ENCODE measurements around the gene SHMT2.

The SHMT2 gene

GRCh38 chr12:57188090-57188425, 41.5 kb upstream of the SHMT2 start:
- 93 to 98% methylated on average over 7 to 8 of the region's 8 CpGs for WGBS, 2 experiments (ENCODE audit: insufficient coverage in 2 of 2)
- Histone ChIP-seq H3K4me1 (ENCODE audit: control insufficient read depth, insufficient read depth, low read length, poor library complexity, severe bottlenecking) (no peaks in the 10 kb centered on the region), H3K27ac (ENCODE audit: low read depth, low read length, severe bottlenecking) (no peak overlapping the region), H3K36me3 (ENCODE audit: control insufficient read depth, insufficient read depth, low read length) (peaks cover 99% of the 10 kb centered on the region), H3K9me3 (ENCODE audit: control insufficient read depth, low read length) (no peaks in the 10 kb centered on the region), H3K4me3 (ENCODE audit: extremely low read depth, insufficient read depth, low read length, poor library complexity, severe bottlenecking) (no peak overlapping the region)

GRCh38 chr12:57190037-57190436, 39.5 kb upstream of the SHMT2 start:
- H3K9me3 ChIP-seq (ENCODE audit: control insufficient read depth, low read length), result no peaks in the 10 kb centered on the region

GRCh38 chr12:57190821-57191220, 38.7 kb upstream of the SHMT2 start:
- H3K9me3 ChIP-seq (ENCODE audit: control insufficient read depth, low read length), result no peaks in the 10 kb centered on the region
- no peak overlapping the region for H3K4me3 ChIP-seq (ENCODE audit: extremely low read depth, insufficient read depth, low read length, poor library complexity, severe bottlenecking)
- WGBS, 2 experiments (ENCODE audit: insufficient coverage in 2 of 2), result 93 to 95% methylated on average over 18 to 23 of the region's 23 CpGs
- H3K36me3 ChIP-seq (ENCODE audit: control insufficient read depth, insufficient read depth, low read length), result peaks cover 99% of the 10 kb centered on the region
- no peak overlapping the region for H3K27ac ChIP-seq (ENCODE audit: low read depth, low read length, severe bottlenecking)
- no peaks in the 10 kb centered on the region for H3K4me1 ChIP-seq (ENCODE audit: control insufficient read depth, insufficient read depth, low read length, poor library complexity, severe bottlenecking)

More at GRCh38 chr12:57190037-57190436, 39.5 kb upstream of the SHMT2 start:
- Histone ChIP-seq H3K36me3 (ENCODE audit: control insufficient read depth, insufficient read depth, low read length) (peaks cover 99% of the 10 kb centered on the region), H3K27ac (ENCODE audit: low read depth, low read length, severe bottlenecking) (no peak overlapping the region), H3K4me3 (ENCODE audit: extremely low read depth, insufficient read depth, low read length, poor library complexity, severe bottlenecking) (no peak overlapping the region), H3K4me1 (ENCODE audit: control insufficient read depth, insufficient read depth, low read length, poor library complexity, severe bottlenecking) (no peaks in the 10 kb centered on the region)
- WGBS, 2 experiments (ENCODE audit: insufficient coverage in 2 of 2), result 100% methylated on average over 6 of the region's 6 CpGs; no CpG with 5 or more reads in 1 of the 2 experiments

GRCh38 chr12:57191410-57191809, 38.1 kb upstream of the SHMT2 start:
- H3K36me3 ChIP-seq (ENCODE audit: control insufficient read depth, insufficient read depth, low read length), result peaks cover 99% of the 10 kb centered on the region
- WGBS, 2 experiments (ENCODE audit: insufficient coverage in 2 of 2), result 90 to 96% methylated on average over 8 to 11 of the region's 11 CpGs

GRCh38 chr12:57192920-57193319, 36.6 kb upstream of the SHMT2 start:
- Histone ChIP-seq H3K27ac (ENCODE audit: low read depth, low read length, severe bottlenecking) (no peak overlapping the region), H3K9me3 (ENCODE audit: control insufficient read depth, low read length) (no peaks in the 10 kb centered on the region), H3K4me3 (ENCODE audit: extremely low read depth, insufficient read depth, low read length, poor library complexity, severe bottlenecking) (no peak overlapping the region), H3K4me1 (ENCODE audit: control insufficient read depth, insufficient read depth, low read length, poor library complexity, severe bottlenecking) (no peaks in the 10 kb centered on the region), H3K36me3 (ENCODE audit: control insufficient read depth, insufficient read depth, low read length) (peaks cover 98% of the 10 kb centered on the region)
- 91 to 99% methylated on average over 9 to 15 of the region's 16 CpGs for whole genome bisulfite sequencing, 2 experiments (ENCODE audit: insufficient coverage in 2 of 2)

More at GRCh38 chr12:57191410-57191809, 38.1 kb upstream of the SHMT2 start:
- no peak overlapping the region for H3K4me3 ChIP-seq (ENCODE audit: extremely low read depth, insufficient read depth, low read length, poor library complexity, severe bottlenecking)
- no peak overlapping the region for H3K27ac ChIP-seq (ENCODE audit: low read depth, low read length, severe bottlenecking)
- H3K9me3 ChIP-seq (ENCODE audit: control insufficient read depth, low read length), result no peaks in the 10 kb centered on the region
- no peaks in the 10 kb centered on the region for H3K4me1 ChIP-seq (ENCODE audit: control insufficient read depth, insufficient read depth, low read length, poor library complexity, severe bottlenecking)

- Histone ChIP-seq H3K4me3 (ENCODE audit: extremely low read depth, insufficient read depth, low read length, poor library complexity, severe bottlenecking) (no peak overlapping the region), H3K36me3 (ENCODE audit: control insufficient read depth, insufficient read depth, low read length) (peaks cover 98% of the 10 kb centered on the region), H3K27ac (ENCODE audit: low read depth, low read length, severe bottlenecking) (no peak overlapping the region), H3K4me1 (ENCODE audit: control insufficient read depth, insufficient read depth, low read length, poor library complexity, severe bottlenecking) (no peaks in the 10 kb centered on the region), H3K9me3 (ENCODE audit: control insufficient read depth, low read length) (no peaks in the 10 kb centered on the region)
- 91 to 94% methylated on average over 16 to 17 of the region's 19 CpGs for WGBS, 2 experiments (ENCODE audit: insufficient coverage in 2 of 2)
Observed at GRCh38 chr12:57193706-57194245, 35.7 kb upstream of the SHMT2 start.

- Histone ChIP-seq H3K36me3 (ENCODE audit: control insufficient read depth, insufficient read depth, low read length) (peaks cover 98% of the 10 kb centered on the region), H3K9me3 (ENCODE audit: control insufficient read depth, low read length) (no peaks in the 10 kb centered on the region), H3K4me1 (ENCODE audit: control insufficient read depth, insufficient read depth, low read length, poor library complexity, severe bottlenecking) (no peaks in the 10 kb centered on the region), H3K27ac (ENCODE audit: low read depth, low read length, severe bottlenecking) (no peak overlapping the region), H3K4me3 (ENCODE audit: extremely low read depth, insufficient read depth, low read length, poor library complexity, severe bottlenecking) (no peak overlapping the region)
- 94 to 96% methylated on average over 11 to 15 of the region's 18 CpGs for WGBS, 2 experiments (ENCODE audit: insufficient coverage in 2 of 2)
Observed at GRCh38 chr12:57194253-57194652, 35.3 kb upstream of the SHMT2 start.

- H3K27ac ChIP-seq (ENCODE audit: low read depth, low read length, severe bottlenecking), result no peak overlapping the region
- 96% methylated on average over 12 to 19 of the region's 19 CpGs for WGBS, 2 experiments (ENCODE audit: insufficient coverage in 2 of 2)
- peaks cover 98% of the 10 kb centered on the region for H3K36me3 ChIP-seq (ENCODE audit: control insufficient read depth, insufficient read depth, low read length)
- H3K9me3 ChIP-seq (ENCODE audit: control insufficient read depth, low read length), result no peaks in the 10 kb centered on the region
- no peak overlapping the region for H3K4me3 ChIP-seq (ENCODE audit: extremely low read depth, insufficient read depth, low read length, poor library complexity, severe bottlenecking)
- no peaks in the 10 kb centered on the region for H3K4me1 ChIP-seq (ENCODE audit: control insufficient read depth, insufficient read depth, low read length, poor library complexity, severe bottlenecking)
Observed at GRCh38 chr12:57195186-57195585, 34.3 kb upstream of the SHMT2 start.

- no peaks in the 10 kb centered on the region for H3K4me1 ChIP-seq (ENCODE audit: control insufficient read depth, insufficient read depth, low read length, poor library complexity, severe bottlenecking)
- 92 to 93% methylated on average over 27 to 32 of the region's 34 CpGs for WGBS, 2 experiments (ENCODE audit: insufficient coverage in 2 of 2)
- no peak overlapping the region for H3K4me3 ChIP-seq (ENCODE audit: extremely low read depth, insufficient read depth, low read length, poor library complexity, severe bottlenecking)
- no peak overlapping the region for H3K27ac ChIP-seq (ENCODE audit: low read depth, low read length, severe bottlenecking)
- peaks cover 97% of the 10 kb centered on the region for H3K36me3 ChIP-seq (ENCODE audit: control insufficient read depth, insufficient read depth, low read length)
- no peaks in the 10 kb centered on the region for H3K9me3 ChIP-seq (ENCODE audit: control insufficient read depth, low read length)
Observed at GRCh38 chr12:57195611-57196371, 33.7 kb upstream of the SHMT2 start.

- Histone ChIP-seq H3K36me3 (ENCODE audit: control insufficient read depth, insufficient read depth, low read length) (peaks cover 97% of the 10 kb centered on the region), H3K4me3 (ENCODE audit: extremely low read depth, insufficient read depth, low read length, poor library complexity, severe bottlenecking) (no peak overlapping the region), H3K27ac (ENCODE audit: low read depth, low read length, severe bottlenecking) (no peak overlapping the region), H3K9me3 (ENCODE audit: control insufficient read depth, low read length) (no peaks in the 10 kb centered on the region), H3K4me1 (ENCODE audit: control insufficient read depth, insufficient read depth, low read length, poor library complexity, severe bottlenecking) (no peaks in the 10 kb centered on the region)
- 92 to 98% methylated on average over 4 of the region's 4 CpGs for WGBS, 2 experiments (ENCODE audit: insufficient coverage in 2 of 2)
Observed at GRCh38 chr12:57196439-57196838, 33.1 kb upstream of the SHMT2 start.

- no peaks in the 10 kb centered on the region for H3K4me1 ChIP-seq (ENCODE audit: control insufficient read depth, insufficient read depth, low read length, poor library complexity, severe bottlenecking)
- WGBS, 2 experiments (ENCODE audit: insufficient coverage in 2 of 2), result 95 to 98% methylated on average over 16 to 21 of the region's 22 CpGs
- peaks cover 97% of the 10 kb centered on the region for H3K36me3 ChIP-seq (ENCODE audit: control insufficient read depth, insufficient read depth, low read length)
- H3K9me3 ChIP-seq (ENCODE audit: control insufficient read depth, low read length), result no peaks in the 10 kb centered on the region
- no peak overlapping the region for H3K4me3 ChIP-seq (ENCODE audit: extremely low read depth, insufficient read depth, low read length, poor library complexity, severe bottlenecking)
- H3K27ac ChIP-seq (ENCODE audit: low read depth, low read length, severe bottlenecking), result no peak overlapping the region
Observed at GRCh38 chr12:57196956-57197355, 32.6 kb upstream of the SHMT2 start.
